Fibroblast of skin of abdomen (primary cell): ENCODE data around the gene MMP10.

Experiments used
- DNase-seq: peaks from one replicate; pipeline ENCODE4 v3.0.0-alpha.2; 2013

MMP10 gene

GRCh38 chr11:102724904-102725500 lies 55.4 kb downstream of the MMP10 start, which contains the start of gene MMP8:
TSS of gene MMP8 (minus strand) at chr11:102724954. CDS start at chr11:102724855, 99 bp downstream.
- peak; percentile 93 for DNase-seq

GRCh38 chr11:102722821-102723220 lies 57.6 kb downstream of the MMP10 start:
- no peak for DNase-seq
